Neural progenitor cell (in vitro differentiated cells): ENCODE measurements around the gene CASTOR1. TPM values are rescaled to one million over a fixed set of nuclear protein-coding genes. Genes with fewer than 3 reads are reported as not detected.

Source experiments
- DNase-seq: peaks from one replicate; pipeline ENCODE4 v3.0.0-alpha.2; 2016; ENCODE audit warnings: low spot score
- H2AFZ ChIP-seq: fragments of 200-600 bp; sonication (generic); replicated peaks from 2 replicates; pipeline ENCODE4 v1.6.1; 2016; ENCODE audit warnings: antibody characterized with exemption
- H3F3A ChIP-seq: fragments of 200-600 bp; sonication (generic); 2 replicates; pipeline ENCODE4 v1.6.1; 2016; ENCODE audit warnings: antibody characterized with exemption, low read depth
- H3K27ac ChIP-seq: fragments of 200-600 bp; sonication (generic); 2 replicates; pipeline ENCODE4 v1.5.1; 2016; ENCODE audit warnings: mild to moderate bottlenecking
- H3K27me3 ChIP-seq: fragments of 200-600 bp; sonication (generic); 2 replicates; pipeline ENCODE4 v1.6.1; 2016; ENCODE audit warnings: mild to moderate bottlenecking, moderate library complexity
- H3K36me3 ChIP-seq: fragments of 200-600 bp; sonication (generic); 2 replicates; pipeline ENCODE4 v1.5.1; 2016
- H3K4me1 ChIP-seq: fragments of 200-600 bp; sonication (generic); 2 replicates; pipeline ENCODE4 v1.6.1; 2016; ENCODE audit warnings: mixed run types
- H3K4me2 ChIP-seq: fragments of 200-600 bp; sonication (generic); 2 replicates; pipeline ENCODE4 v1.6.1; 2016
- H3K4me3 ChIP-seq: fragments of 200-600 bp; sonication (generic); 2 replicates; pipeline ENCODE4 v1.5.1; 2016
- H3K79me2 ChIP-seq: fragments of 200-600 bp; sonication (generic); 2 replicates; pipeline ENCODE4 v1.6.1; 2016; ENCODE audit warnings: low read depth
- H3K9ac ChIP-seq: fragments of 200-600 bp; sonication (generic); 2 replicates; pipeline ENCODE4 v1.6.1; 2016
- H3K9me3 ChIP-seq: fragments of 200-600 bp; sonication (generic); 2 replicates; pipeline ENCODE4 v1.5.1; 2016; ENCODE audit warnings: low read depth
- H4K20me1 ChIP-seq: fragments of 200-600 bp; sonication (generic); 2 replicates; pipeline ENCODE4 v1.6.1; 2016; ENCODE audit warnings: low read depth
- H3K27ac Mint-ChIP-seq: 3 replicates; pipeline ENCODE4 v1.8.0; 2021; ENCODE audit warnings: mixed read lengths
- H3K27me3 Mint-ChIP-seq: 2 replicates; pipeline ENCODE4 v1.8.0; 2022; ENCODE audit warnings: low read depth, mild to moderate bottlenecking, inconsistent platforms, moderate library complexity, mixed read lengths; ENCODE audit not compliant: insufficient read depth
- H3K36me3 Mint-ChIP-seq: 3 replicates; pipeline ENCODE4 v1.8.0; 2021; ENCODE audit warnings: mixed read lengths
- H3K4me1 Mint-ChIP-seq: 3 replicates; pipeline ENCODE4 v1.8.0; 2021; ENCODE audit warnings: mixed read lengths
- H3K4me3 Mint-ChIP-seq: 3 replicates; pipeline ENCODE4 v1.8.0; 2021; ENCODE audit warnings: mild to moderate bottlenecking, moderate library complexity, mixed read lengths
- H3K9me3 Mint-ChIP-seq: 3 replicates; pipeline ENCODE4 v1.8.0; 2020; ENCODE audit warnings: mixed read lengths
- EZH2 ChIP-seq: fragments of 200-600 bp; sonication (generic); IDR thresholded peaks from 2 replicates; pipeline ENCODE4 v1.6.1; 2017; ENCODE audit warnings: antibody characterized with exemption, mild to moderate bottlenecking, moderate library complexity
- EZH2phosphoT487 ChIP-seq: fragments of 200-600 bp; sonication (generic); IDR thresholded peaks from 2 replicates; pipeline ENCODE4 v1.6.1; 2017; ENCODE audit warnings: antibody characterized with exemption
- total RNA-seq: library from RNA; depleted of rRNA; stranded (reverse); fragments of >200 nt; gene quantifications from 2 replicates; pipeline ENCODE4 v1.2.3, GENCODE V29; 2015; ENCODE audit warnings: low replicate concordance
- TF ChIP-seq, protein P1 (sequence below): fragments of 200-600 bp; sonication (generic); IDR thresholded peaks from 2 replicates; pipeline ENCODE4 v1.5.1; 2017; ENCODE audit warnings: antibody characterized with exemption, mild to moderate bottlenecking

CASTOR1 gene
- total RNA-seq, 1 donor from 2014 or later, result 6.2 TPM

DNA sequence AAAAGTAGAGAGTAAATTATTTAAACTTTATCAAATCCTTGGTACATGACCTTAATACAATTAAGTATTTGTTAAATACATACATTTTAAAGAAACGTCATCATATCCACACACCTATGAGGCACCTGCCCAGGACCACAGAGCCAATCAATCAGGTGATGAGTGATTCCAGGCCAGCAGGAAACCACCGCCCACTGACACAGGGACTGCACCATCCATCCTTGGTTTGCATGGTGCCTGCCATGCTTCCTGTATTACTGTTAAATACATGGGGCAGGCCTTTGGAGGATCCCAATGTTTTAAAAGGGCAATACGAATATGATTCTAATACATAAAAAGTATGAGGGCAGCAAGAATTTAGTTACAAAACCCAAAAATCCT is 44.4 kb upstream of the CASTOR1 start:
- H3K27me3 ChIP-seq, result no peaks in the 10 kb centered on the region
- no peaks in the 10 kb centered on the region for H3K36me3 ChIP-seq
- H3K4me3 ChIP-seq, result no peak overlapping the region
- no peak overlapping the region for H2AFZ ChIP-seq
- H3K79me2 ChIP-seq, result no peaks in the 10 kb centered on the region
- peaks cover 3% of the 10 kb centered on the region for H4K20me1 ChIP-seq
- no peaks in the 10 kb centered on the region for H3K27me3 Mint-ChIP-seq
- no peaks in the 10 kb centered on the region for H3K9me3 ChIP-seq
- H3F3A ChIP-seq, result peaks cover 4% of the 10 kb centered on the region
- H3K4me3 Mint-ChIP-seq, result no peak overlapping the region
- no peaks in the 10 kb centered on the region for H3K4me1 ChIP-seq
- no peak for DNase-seq
- no peak overlapping the region for H3K4me2 ChIP-seq
- peaks cover 30% of the 10 kb centered on the region for H3K36me3 Mint-ChIP-seq
- H3K4me1 Mint-ChIP-seq, result no peaks in the 10 kb centered on the region
- no peak overlapping the region for H3K9ac ChIP-seq
- no peak overlapping the region for H3K27ac ChIP-seq
- TF ChIP-seq, protein P1, sequence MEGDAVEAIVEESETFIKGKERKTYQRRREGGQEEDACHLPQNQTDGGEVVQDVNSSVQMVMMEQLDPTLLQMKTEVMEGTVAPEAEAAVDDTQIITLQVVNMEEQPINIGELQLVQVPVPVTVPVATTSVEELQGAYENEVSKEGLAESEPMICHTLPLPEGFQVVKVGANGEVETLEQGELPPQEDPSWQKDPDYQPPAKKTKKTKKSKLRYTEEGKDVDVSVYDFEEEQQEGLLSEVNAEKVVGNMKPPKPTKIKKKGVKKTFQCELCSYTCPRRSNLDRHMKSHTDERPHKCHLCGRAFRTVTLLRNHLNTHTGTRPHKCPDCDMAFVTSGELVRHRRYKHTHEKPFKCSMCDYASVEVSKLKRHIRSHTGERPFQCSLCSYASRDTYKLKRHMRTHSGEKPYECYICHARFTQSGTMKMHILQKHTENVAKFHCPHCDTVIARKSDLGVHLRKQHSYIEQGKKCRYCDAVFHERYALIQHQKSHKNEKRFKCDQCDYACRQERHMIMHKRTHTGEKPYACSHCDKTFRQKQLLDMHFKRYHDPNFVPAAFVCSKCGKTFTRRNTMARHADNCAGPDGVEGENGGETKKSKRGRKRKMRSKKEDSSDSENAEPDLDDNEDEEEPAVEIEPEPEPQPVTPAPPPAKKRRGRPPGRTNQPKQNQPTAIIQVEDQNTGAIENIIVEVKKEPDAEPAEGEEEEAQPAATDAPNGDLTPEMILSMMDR, result no peak
- TF ChIP-seq EZH2phosphoT487, result no peak
- no peak for TF ChIP-seq EZH2
- H3K27ac Mint-ChIP-seq, result no peak overlapping the region
- no peaks in the 10 kb centered on the region for H3K9me3 Mint-ChIP-seq

DNA sequence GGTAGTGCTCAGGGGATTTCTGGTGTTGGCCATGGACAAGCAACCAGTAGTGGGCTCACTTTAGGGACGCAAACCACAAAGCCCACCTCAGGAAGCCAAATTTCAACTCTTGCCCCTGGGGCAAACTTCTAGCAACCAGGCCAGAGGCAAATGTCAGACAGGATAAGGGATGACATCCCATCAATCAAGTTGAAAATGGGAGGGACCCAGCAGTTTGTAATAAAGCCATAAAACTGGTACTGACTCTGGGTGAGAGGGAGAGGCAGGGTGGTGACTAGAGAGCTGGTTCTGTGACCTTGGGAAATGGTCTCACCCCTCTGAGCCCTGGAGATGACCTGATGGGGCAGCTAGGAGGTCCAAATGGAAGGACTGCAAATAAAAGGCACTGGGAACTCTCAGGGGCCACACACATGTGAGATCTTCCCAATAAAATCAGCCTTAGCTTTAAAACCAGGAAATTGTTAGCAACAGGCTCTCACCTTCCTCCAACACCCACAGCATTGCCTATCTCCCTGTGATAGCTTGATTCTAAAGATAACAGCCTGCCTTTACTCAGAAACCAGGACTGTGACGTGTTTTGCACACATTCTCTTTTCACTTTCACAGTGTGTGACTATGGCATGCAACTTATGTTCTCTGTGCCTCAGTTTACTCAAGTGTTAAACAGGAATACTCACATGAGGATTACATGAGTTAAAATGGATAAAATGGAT is 43.8 kb upstream of the CASTOR1 start:
- H4K20me1 ChIP-seq, result peaks cover 3% of the 10 kb centered on the region
- H3K9me3 ChIP-seq, result no peaks in the 10 kb centered on the region
- no peaks in the 10 kb centered on the region for H3K36me3 ChIP-seq
- DNase-seq, result no peak
- H3K27ac Mint-ChIP-seq, result no peak overlapping the region
- no peak overlapping the region for H3K4me3 Mint-ChIP-seq
- H2AFZ ChIP-seq, result no peak overlapping the region
- no peaks in the 10 kb centered on the region for H3K4me1 Mint-ChIP-seq
- H3K4me3 ChIP-seq, result no peak overlapping the region
- H3K27ac ChIP-seq, result no peak overlapping the region
- no peak overlapping the region for H3K4me2 ChIP-seq
- peaks cover 4% of the 10 kb centered on the region for H3F3A ChIP-seq
- no peaks in the 10 kb centered on the region for H3K4me1 ChIP-seq
- H3K9ac ChIP-seq, result no peak overlapping the region
- no peaks in the 10 kb centered on the region for H3K27me3 ChIP-seq
- no peaks in the 10 kb centered on the region for H3K27me3 Mint-ChIP-seq
- no peak for TF ChIP-seq EZH2
- TF ChIP-seq EZH2phosphoT487, result no peak
- TF ChIP-seq, protein P1, result no peak
- peaks cover 26% of the 10 kb centered on the region for H3K36me3 Mint-ChIP-seq
- H3K9me3 Mint-ChIP-seq, result no peaks in the 10 kb centered on the region
- no peaks in the 10 kb centered on the region for H3K79me2 ChIP-seq

DNA sequence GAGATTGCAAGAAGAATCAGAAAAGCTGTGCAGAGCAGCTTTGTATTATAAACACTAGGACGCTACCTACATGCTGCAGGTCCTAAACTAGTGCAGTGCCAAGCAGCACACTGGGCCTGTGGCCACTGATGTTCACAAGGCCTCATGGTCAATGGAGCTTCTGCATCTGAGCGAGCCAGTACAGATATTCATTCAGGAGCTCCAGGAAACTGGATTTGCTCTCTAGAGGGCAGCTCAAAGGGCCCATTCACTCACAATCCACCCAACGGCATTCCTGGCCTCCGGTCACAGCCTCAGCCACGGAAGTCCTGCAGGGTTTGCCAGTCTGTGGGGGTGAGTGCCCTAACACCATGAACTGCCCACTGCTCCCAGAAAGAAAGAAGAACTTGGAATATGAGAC is 43.2 kb upstream of the CASTOR1 start:
- peaks cover 21% of the 10 kb centered on the region for H3K36me3 Mint-ChIP-seq
- Histone ChIP-seq H3K36me3 (no peaks in the 10 kb centered on the region), H3K79me2 (no peaks in the 10 kb centered on the region), H3K27me3 (no peaks in the 10 kb centered on the region), H3K9ac (no peak overlapping the region), H3K9me3 (no peaks in the 10 kb centered on the region), H3K4me2 (no peak overlapping the region), H3F3A (peaks cover 5% of the 10 kb centered on the region), H3K4me1 (no peaks in the 10 kb centered on the region), H4K20me1 (peaks cover 3% of the 10 kb centered on the region), H3K4me3 (no peak overlapping the region), H3K27ac (no peak overlapping the region), H2AFZ (no peak overlapping the region)
- no peak for DNase-seq
- H3K27ac Mint-ChIP-seq, result no peak overlapping the region
- H3K4me3 Mint-ChIP-seq, result no peak overlapping the region
- H3K9me3 Mint-ChIP-seq, result no peaks in the 10 kb centered on the region
- no peaks in the 10 kb centered on the region for H3K27me3 Mint-ChIP-seq
- no peak for TF ChIP-seq EZH2phosphoT487
- TF ChIP-seq, protein P1, result no peak
- TF ChIP-seq EZH2, result no peak
- H3K4me1 Mint-ChIP-seq, result no peaks in the 10 kb centered on the region
